ENCODE results near the gene DYNLT2B.

- TF ChIP-seq CREB5 (CRISPR knock-in tag; IDR thresholded peaks at IDR 0.05; ENCODE audit: low read depth) (no peak), SNAI2 (CRISPR knock-in tag; IDR thresholded peaks at IDR 0.05) (no peak), ESRRG (CRISPR knock-in tag; IDR thresholded peaks at IDR 0.05) (no peak), ARNTL (CRISPR knock-in tag; IDR thresholded peaks at IDR 0.05; ENCODE audit: borderline replicate concordance, low read depth) (no peak), PPARA (CRISPR knock-in tag; IDR thresholded peaks at IDR 0.05; ENCODE audit: borderline replicate concordance) (no peak), ZFP30 (CRISPR knock-in tag; IDR thresholded peaks at IDR 0.05) (no peak)
Measured at GRCh38 chr3:196292286-196292923, 25.6 kb downstream of the DYNLT2B start.

All from SK-N-SH treated with all-trans-retinoic acid at 6 μM for 48 hours (cell line).